ENCODE measurements around the gene CREBBP.
"Not testable (repeated sequence)": the region's sequence is repeated elsewhere in the genome, so short reads cannot be mapped to it uniquely, and the experiment has no call there.

Gene CREBBP

GRCh38 chr16:3732171-3732570 lies 148.3 kb downstream of the CREBBP start:
- in situ Hi-C loops (cut with HindIII; ENCODE audit: low pct_ligation_motif_present, low pct_unique_long_range_greater_than_20kb, low sequenced_read_pairs): no loop called here
- DNase-seq: no peak

- in situ Hi-C loops (cut with HindIII; ENCODE audit: low pct_ligation_motif_present, low pct_unique_long_range_greater_than_20kb, low sequenced_read_pairs): no loop called here
- DNase-seq: no peak
Measured at GRCh38 chr16:3731126-3731935, 149.2 kb downstream of the CREBBP start.

- DNase-seq: no peak
- in situ Hi-C loops (cut with HindIII; ENCODE audit: low pct_ligation_motif_present, low pct_unique_long_range_greater_than_20kb, low sequenced_read_pairs): no loop called here
Measured at GRCh38 chr16:3730161-3731125, 150.1 kb downstream of the CREBBP start.

GRCh38 chr16:3729161-3730112 lies 151.1 kb downstream of the CREBBP start:
- DNase-seq: no peak
- in situ Hi-C loops (cut with HindIII; ENCODE audit: low pct_ligation_motif_present, low pct_unique_long_range_greater_than_20kb, low sequenced_read_pairs): no loop called here

GRCh38 chr16:3728424-3729160 lies 151.9 kb downstream of the CREBBP start:
- DNase-seq: no peak
- in situ Hi-C loops (cut with HindIII; ENCODE audit: low pct_ligation_motif_present, low pct_unique_long_range_greater_than_20kb, low sequenced_read_pairs): no loop called here

- DNase-seq: no peak
- in situ Hi-C loops (cut with HindIII; ENCODE audit: low pct_ligation_motif_present, low pct_unique_long_range_greater_than_20kb, low sequenced_read_pairs): no loop called here
Measured at GRCh38 chr16:3727806-3728381, 152.6 kb downstream of the CREBBP start.

- in situ Hi-C loops (cut with HindIII; ENCODE audit: low pct_ligation_motif_present, low pct_unique_long_range_greater_than_20kb, low sequenced_read_pairs): no loop called here
- no peak for DNase-seq
Measured at GRCh38 chr16:3726021-3726687, 154.4 kb downstream of the CREBBP start.

- DNase-seq: no peak
- in situ Hi-C loops (cut with HindIII; ENCODE audit: low pct_ligation_motif_present, low pct_unique_long_range_greater_than_20kb, low sequenced_read_pairs): no loop called here
Measured at GRCh38 chr16:3725276-3725675, 155.2 kb downstream of the CREBBP start.

GRCh38 chr16:3722508-3722907 lies 158.0 kb downstream of the CREBBP start:
- in situ Hi-C loops (cut with HindIII; ENCODE audit: low pct_ligation_motif_present, low pct_unique_long_range_greater_than_20kb, low sequenced_read_pairs): no loop called here
- DNase-seq: no peak

GRCh38 chr16:3720418-3720817 lies 160.1 kb downstream of the CREBBP start:
- no peak for DNase-seq
- in situ Hi-C loops (cut with HindIII; ENCODE audit: low pct_ligation_motif_present, low pct_unique_long_range_greater_than_20kb, low sequenced_read_pairs): no loop called here

GRCh38 chr16:3718628-3719027 lies 161.9 kb downstream of the CREBBP start:
- in situ Hi-C loops (cut with HindIII; ENCODE audit: low pct_ligation_motif_present, low pct_unique_long_range_greater_than_20kb, low sequenced_read_pairs): no loop called here
- no peak for DNase-seq

GRCh38 chr16:3718019-3718391 lies 162.5 kb downstream of the CREBBP start:
- in situ Hi-C loops (cut with HindIII; ENCODE audit: low pct_ligation_motif_present, low pct_unique_long_range_greater_than_20kb, low sequenced_read_pairs): no loop called here

GRCh38 chr16:3717235-3718018 lies 163.1 kb downstream of the CREBBP start, which contains the start of gene TRAP1:
Gene TRAP1, minus strand, starts transcription at chr16:3717524. Its CDS starts 16 bp downstream, at chr16:3717508.
- DNase-seq: peak; percentile 87
- in situ Hi-C loops (cut with HindIII; ENCODE audit: low pct_ligation_motif_present, low pct_unique_long_range_greater_than_20kb, low sequenced_read_pairs): no loop called here

More at GRCh38 chr16:3718019-3718391, 162.5 kb downstream of the CREBBP start:
- no peak for DNase-seq

GRCh38 chr16:3716831-3717234 lies 163.7 kb downstream of the CREBBP start:
- peak; percentile 48 for DNase-seq
- in situ Hi-C loops (cut with HindIII; ENCODE audit: low pct_ligation_motif_present, low pct_unique_long_range_greater_than_20kb, low sequenced_read_pairs): no loop called here

- DNase-seq: no peak
- in situ Hi-C loops (cut with HindIII; ENCODE audit: low pct_ligation_motif_present, low pct_unique_long_range_greater_than_20kb, low sequenced_read_pairs): no loop called here
Measured at GRCh38 chr16:3715430-3715829, 165.1 kb downstream of the CREBBP start.

- in situ Hi-C loops (cut with HindIII; ENCODE audit: low pct_ligation_motif_present, low pct_unique_long_range_greater_than_20kb, low sequenced_read_pairs): not testable (repeated sequence)
Measured at GRCh38 chr16:3714378-3714777, 166.1 kb downstream of the CREBBP start.

More at GRCh38 chr16:3714378-3714777, 166.1 kb downstream of the CREBBP start:
- DNase-seq: not testable (repeated sequence)
